ENCODE measurements around the gene ANTXR1.

ANTXR1 gene

GRCh38 chr2:69238449-69239031 lies 225.6 kb downstream of the ANTXR1 start:
- TF ChIP-seq CTCF (conservative IDR thresholded peaks at IDR 0.05; ENCODE audit: low read depth, low read length), result no peak
- no peak for DNase-seq (ENCODE audit: low read depth)
- no peak overlapping the region for H3K4me3 ChIP-seq (ENCODE audit: low read length)

DNA sequence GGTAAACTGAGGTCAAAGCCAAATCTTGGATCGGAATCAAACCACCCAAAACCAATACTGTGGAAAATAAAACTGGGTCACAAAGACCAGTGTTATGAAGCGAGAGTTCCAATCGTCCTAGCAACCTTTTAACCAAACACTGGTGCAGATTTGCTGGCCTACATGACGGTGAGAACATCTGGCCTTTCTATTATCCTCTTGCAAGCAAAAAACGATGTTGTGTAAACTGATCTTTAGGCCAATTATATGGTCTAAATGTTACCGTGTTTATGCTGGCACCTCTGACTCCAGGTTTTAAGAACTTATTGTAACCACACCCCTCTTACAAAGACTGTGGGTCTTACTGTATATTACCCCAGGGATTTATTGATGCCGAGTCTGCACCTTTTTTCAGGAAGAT lies 228.1 kb downstream of the ANTXR1 start:
- DNase-seq (ENCODE audit: low read depth), result no peak
- H3K4me3 ChIP-seq (ENCODE audit: low read length), result no peak overlapping the region
- TF ChIP-seq CTCF (conservative IDR thresholded peaks at IDR 0.05; ENCODE audit: low read depth, low read length), result no peak

DNA sequence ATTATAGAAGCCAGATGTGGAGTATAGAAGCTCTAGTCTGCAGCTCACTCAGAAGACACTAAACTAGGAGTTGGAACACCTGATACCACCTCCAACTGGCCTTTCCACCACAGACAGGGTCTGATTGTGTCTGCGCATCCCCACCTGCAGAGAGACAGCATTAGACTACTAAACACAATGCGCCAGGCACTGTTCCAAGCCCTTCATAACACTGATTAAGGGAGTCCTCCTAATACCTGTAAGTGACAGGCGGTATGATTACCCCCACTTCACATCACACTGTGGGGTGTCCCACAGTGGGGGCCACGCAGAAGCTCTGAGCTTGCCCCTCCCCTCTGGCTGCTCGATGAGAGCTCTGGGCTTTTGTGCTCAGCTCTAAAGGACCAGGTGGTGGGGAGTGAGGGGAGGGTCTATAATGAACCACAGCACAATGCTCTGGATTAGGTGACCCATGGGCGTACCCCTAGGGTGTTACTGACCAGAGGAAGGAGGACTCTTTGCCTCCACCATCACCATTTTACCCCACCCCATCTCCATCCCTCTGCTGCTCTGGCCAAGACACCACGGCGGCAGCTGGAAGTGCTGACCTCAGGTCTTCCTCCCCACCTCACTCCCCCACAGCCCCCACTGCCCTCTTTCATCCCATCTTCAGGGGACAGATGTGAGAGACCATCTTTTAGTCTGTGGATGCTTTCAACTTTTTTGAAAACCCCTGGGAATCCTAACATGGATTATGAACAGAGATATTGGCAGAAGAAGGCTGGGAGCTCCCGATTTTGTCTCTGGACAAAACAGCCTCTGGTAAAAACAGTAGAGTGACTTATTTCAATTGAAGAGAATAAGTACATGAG lies 228.9 kb downstream of the ANTXR1 start:
- no peak overlapping the region for H3K4me3 ChIP-seq (ENCODE audit: low read length)
- DNase-seq (ENCODE audit: low read depth), result no peak
- TF ChIP-seq CTCF (conservative IDR thresholded peaks at IDR 0.05; ENCODE audit: low read depth, low read length), result no peak

GRCh38 chr2:69242651-69243051 lies 229.7 kb downstream of the ANTXR1 start:
- DNase-seq (ENCODE audit: low read depth), result peak; percentile 75
- no peak for TF ChIP-seq CTCF (conservative IDR thresholded peaks at IDR 0.05; ENCODE audit: low read depth, low read length)
- no peak overlapping the region for H3K4me3 ChIP-seq (ENCODE audit: low read length)

DNA sequence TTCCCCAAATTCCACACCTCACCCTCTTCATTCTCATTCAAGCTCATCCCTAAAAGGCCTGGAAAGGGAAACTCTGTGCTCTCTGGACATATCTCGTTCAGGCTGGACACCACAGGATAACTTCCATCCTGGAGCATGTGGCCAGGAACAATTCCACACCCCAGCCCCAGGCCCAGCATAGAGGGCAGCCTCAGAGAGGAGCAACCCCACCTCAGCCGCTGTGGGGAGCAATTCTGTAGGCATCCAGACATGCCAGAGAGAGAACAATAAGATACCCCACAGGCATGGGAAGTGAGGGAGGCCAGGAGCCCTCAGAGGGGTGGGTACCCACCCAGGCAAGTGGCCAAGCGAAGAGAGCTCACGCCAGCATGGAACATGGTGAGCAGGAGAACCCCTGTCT lies 230.7 kb downstream of the ANTXR1 start:
- no peak for DNase-seq (ENCODE audit: low read depth)
- no peak for TF ChIP-seq CTCF (conservative IDR thresholded peaks at IDR 0.05; ENCODE audit: low read depth, low read length)
- H3K4me3 ChIP-seq (ENCODE audit: low read length), result no peak overlapping the region

- TF ChIP-seq CTCF (conservative IDR thresholded peaks at IDR 0.05; ENCODE audit: low read depth, low read length), result no peak
- no peak for DNase-seq (ENCODE audit: low read depth)
Observed at GRCh38 chr2:69244882-69245281, 231.9 kb downstream of the ANTXR1 start.

DNA sequence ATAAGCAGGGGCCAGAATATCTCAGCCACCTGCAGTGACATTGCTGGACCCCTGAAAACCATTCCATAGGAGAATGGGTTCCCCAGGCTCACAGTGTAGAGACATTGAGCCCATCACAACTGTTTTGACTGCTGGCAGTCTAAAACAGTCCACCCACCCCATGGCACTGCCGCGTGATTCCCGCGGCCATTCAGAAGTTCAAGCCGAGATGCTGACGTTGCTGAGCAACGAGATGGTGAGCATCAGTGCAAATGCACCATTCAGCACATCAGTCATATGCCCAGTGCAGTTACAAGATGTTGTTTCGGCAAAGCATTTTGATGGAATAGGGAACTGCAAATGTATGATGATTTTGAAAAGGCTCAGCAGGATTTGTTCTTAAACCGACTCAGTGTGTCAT lies 234.6 kb downstream of the ANTXR1 start:
- no peak for TF ChIP-seq CTCF (conservative IDR thresholded peaks at IDR 0.05; ENCODE audit: low read depth, low read length)
- no peak for DNase-seq (ENCODE audit: low read depth)
- no peak overlapping the region for H3K4me3 ChIP-seq (ENCODE audit: low read length)

More at GRCh38 chr2:69244882-69245281, 231.9 kb downstream of the ANTXR1 start:
- H3K4me3 ChIP-seq (ENCODE audit: low read length), result no peak overlapping the region

Measured in retinal pigment epithelial cell (primary cell).